Neural progenitor cell (in vitro differentiated cells): ENCODE measurements around the gene TGFBR2. TPM values are rescaled to one million over a fixed set of nuclear protein-coding genes. Genes with fewer than 3 reads are reported as not detected.

Experiments
- DNase-seq: peaks from one replicate; pipeline ENCODE4 v3.0.0-alpha.2; 2016; ENCODE audit warnings: low spot score
- H2AFZ ChIP-seq: fragments of 200-600 bp; sonication (generic); replicated peaks from 2 replicates; pipeline ENCODE4 v1.6.1; 2016; ENCODE audit warnings: antibody characterized with exemption
- H3F3A ChIP-seq: fragments of 200-600 bp; sonication (generic); 2 replicates; pipeline ENCODE4 v1.6.1; 2016; ENCODE audit warnings: antibody characterized with exemption, low read depth
- H3K27ac ChIP-seq: fragments of 200-600 bp; sonication (generic); 2 replicates; pipeline ENCODE4 v1.5.1; 2016; ENCODE audit warnings: mild to moderate bottlenecking
- H3K27me3 ChIP-seq: fragments of 200-600 bp; sonication (generic); 2 replicates; pipeline ENCODE4 v1.6.1; 2016; ENCODE audit warnings: mild to moderate bottlenecking, moderate library complexity
- H3K36me3 ChIP-seq: fragments of 200-600 bp; sonication (generic); 2 replicates; pipeline ENCODE4 v1.5.1; 2016
- H3K4me1 ChIP-seq: fragments of 200-600 bp; sonication (generic); 2 replicates; pipeline ENCODE4 v1.6.1; 2016; ENCODE audit warnings: mixed run types
- H3K4me2 ChIP-seq: fragments of 200-600 bp; sonication (generic); 2 replicates; pipeline ENCODE4 v1.6.1; 2016
- H3K4me3 ChIP-seq: fragments of 200-600 bp; sonication (generic); 2 replicates; pipeline ENCODE4 v1.5.1; 2016
- H3K79me2 ChIP-seq: fragments of 200-600 bp; sonication (generic); 2 replicates; pipeline ENCODE4 v1.6.1; 2016; ENCODE audit warnings: low read depth
- H3K9ac ChIP-seq: fragments of 200-600 bp; sonication (generic); 2 replicates; pipeline ENCODE4 v1.6.1; 2016
- H3K9me3 ChIP-seq: fragments of 200-600 bp; sonication (generic); 2 replicates; pipeline ENCODE4 v1.5.1; 2016; ENCODE audit warnings: low read depth
- H4K20me1 ChIP-seq: fragments of 200-600 bp; sonication (generic); 2 replicates; pipeline ENCODE4 v1.6.1; 2016; ENCODE audit warnings: low read depth
- H3K27ac Mint-ChIP-seq: 3 replicates; pipeline ENCODE4 v1.8.0; 2021; ENCODE audit warnings: mixed read lengths
- H3K27me3 Mint-ChIP-seq: 2 replicates; pipeline ENCODE4 v1.8.0; 2022; ENCODE audit warnings: low read depth, mild to moderate bottlenecking, inconsistent platforms, moderate library complexity, mixed read lengths; ENCODE audit not compliant: insufficient read depth
- H3K36me3 Mint-ChIP-seq: 3 replicates; pipeline ENCODE4 v1.8.0; 2021; ENCODE audit warnings: mixed read lengths
- H3K4me1 Mint-ChIP-seq: 3 replicates; pipeline ENCODE4 v1.8.0; 2021; ENCODE audit warnings: mixed read lengths
- H3K4me3 Mint-ChIP-seq: 3 replicates; pipeline ENCODE4 v1.8.0; 2021; ENCODE audit warnings: mild to moderate bottlenecking, moderate library complexity, mixed read lengths
- H3K9me3 Mint-ChIP-seq: 3 replicates; pipeline ENCODE4 v1.8.0; 2020; ENCODE audit warnings: mixed read lengths
- CTCF ChIP-seq: fragments of 200-600 bp; sonication (generic); IDR thresholded peaks from 2 replicates; pipeline ENCODE4 v1.5.1; 2017; ENCODE audit warnings: antibody characterized with exemption, mild to moderate bottlenecking
- EZH2 ChIP-seq: fragments of 200-600 bp; sonication (generic); IDR thresholded peaks from 2 replicates; pipeline ENCODE4 v1.6.1; 2017; ENCODE audit warnings: antibody characterized with exemption, mild to moderate bottlenecking, moderate library complexity
- EZH2phosphoT487 ChIP-seq: fragments of 200-600 bp; sonication (generic); IDR thresholded peaks from 2 replicates; pipeline ENCODE4 v1.6.1; 2017; ENCODE audit warnings: antibody characterized with exemption
- total RNA-seq: library from RNA; depleted of rRNA; stranded (reverse); fragments of >200 nt; gene quantifications from 2 replicates; pipeline ENCODE4 v1.2.3, GENCODE V29; 2015; ENCODE audit warnings: low replicate concordance

TGFBR2 gene
- total RNA-seq, 1 donor from 2014 or later: 7.3 TPM

GRCh38 chr3:30604093-30604492, 2.3 kb upstream of the TGFBR2 start:
- no peak overlapping the region for H3K27ac ChIP-seq
- Mint-ChIP-seq H3K9me3 (no peaks in the 10 kb centered on the region), H3K27ac (no peak overlapping the region), H3K27me3 (peaks cover 3% of the 10 kb centered on the region), H3K4me1 (peaks cover 7% of the 10 kb centered on the region), H3K36me3 (peaks cover 2% of the 10 kb centered on the region), H3K4me3 (no peak overlapping the region)
- H3K4me2 ChIP-seq: no peak overlapping the region
- peaks cover 23% of the 10 kb centered on the region for H3K79me2 ChIP-seq
- no peak overlapping the region for H3K9ac ChIP-seq
- TF ChIP-seq EZH2phosphoT487 (no peak), CTCF (no peak), EZH2 (no peak)
- no peaks in the 10 kb centered on the region for H3K9me3 ChIP-seq
- H3K36me3 ChIP-seq: no peaks in the 10 kb centered on the region
- H3K4me1 ChIP-seq: peaks cover 4% of the 10 kb centered on the region
- no peak for DNase-seq
- peaks cover 2% of the 10 kb centered on the region for H3F3A ChIP-seq
- H3K4me3 ChIP-seq: no peak overlapping the region
- no peak overlapping the region for H2AFZ ChIP-seq
- H3K27me3 ChIP-seq: peaks cover 16% of the 10 kb centered on the region
- H4K20me1 ChIP-seq: no peaks in the 10 kb centered on the region

GRCh38 chr3:30604558-30604957, 1.8 kb upstream of the TGFBR2 start:
- no peak for DNase-seq
- peaks cover 2% of the 10 kb centered on the region for H3K36me3 Mint-ChIP-seq
- Histone ChIP-seq H3K9me3 (no peaks in the 10 kb centered on the region), H4K20me1 (no peaks in the 10 kb centered on the region), H3K4me1 (peaks cover 4% of the 10 kb centered on the region), H3K4me3 (no peak overlapping the region), H3K9ac (no peak overlapping the region), H3F3A (peaks cover 2% of the 10 kb centered on the region), H3K79me2 (peaks cover 28% of the 10 kb centered on the region), H3K27ac (no peak overlapping the region), H3K36me3 (no peaks in the 10 kb centered on the region), H2AFZ (no peak overlapping the region), H3K4me2 (no peak overlapping the region), H3K27me3 (peaks cover 16% of the 10 kb centered on the region)
- TF ChIP-seq EZH2phosphoT487: no peak
- TF ChIP-seq EZH2: no peak
- TF ChIP-seq CTCF: no peak
- peaks cover 3% of the 10 kb centered on the region for H3K27me3 Mint-ChIP-seq
- peaks cover 7% of the 10 kb centered on the region for H3K4me1 Mint-ChIP-seq
- H3K9me3 Mint-ChIP-seq: no peaks in the 10 kb centered on the region
- no peak overlapping the region for H3K27ac Mint-ChIP-seq
- H3K4me3 Mint-ChIP-seq: no peak overlapping the region

- Mint-ChIP-seq H3K4me3 (peak overlapping the region; percentile 49), H3K27ac (no peak overlapping the region)
Observed at GRCh38 chr3:30605005-30605404, 1.4 kb upstream of the TGFBR2 start.

More at GRCh38 chr3:30605005-30605404, 1.4 kb upstream of the TGFBR2 start:
- Mint-ChIP-seq H3K4me1 (peaks cover 11% of the 10 kb centered on the region), H3K9me3 (no peaks in the 10 kb centered on the region), H3K27me3 (peaks cover 3% of the 10 kb centered on the region), H3K36me3 (peaks cover 2% of the 10 kb centered on the region)
- H3K4me2 ChIP-seq: no peak overlapping the region
- H2AFZ ChIP-seq: no peak overlapping the region
- no peak for DNase-seq
- H3K27me3 ChIP-seq: peaks cover 16% of the 10 kb centered on the region
- H3K27ac ChIP-seq: no peak overlapping the region
- no peak overlapping the region for H3K9ac ChIP-seq
- no peak overlapping the region for H3K4me3 ChIP-seq
- H3K9me3 ChIP-seq: no peaks in the 10 kb centered on the region
- TF ChIP-seq CTCF (no peak), EZH2 (no peak), EZH2phosphoT487 (no peak)
- H3K79me2 ChIP-seq: peaks cover 33% of the 10 kb centered on the region
- H3F3A ChIP-seq: peaks cover 2% of the 10 kb centered on the region
- H4K20me1 ChIP-seq: no peaks in the 10 kb centered on the region
- no peaks in the 10 kb centered on the region for H3K36me3 ChIP-seq
- H3K4me1 ChIP-seq: peaks cover 4% of the 10 kb centered on the region
